Activated CD8-positive, alpha-beta memory T cell treated with anti-CD3 and anti-CD28 coated beads for 1 hour (primary cell): ENCODE data around the gene PLEKHO2.

ENCODE experiments used
- DNase-seq, 2 donors: peaks; one replicate each; pipeline ENCODE4 v3.0.0-alpha.2; 2020; ENCODE audit warnings: low read depth in 1 of 2; ENCODE audit errors: extremely low read depth in 1 of 2

Gene PLEKHO2

DNA sequence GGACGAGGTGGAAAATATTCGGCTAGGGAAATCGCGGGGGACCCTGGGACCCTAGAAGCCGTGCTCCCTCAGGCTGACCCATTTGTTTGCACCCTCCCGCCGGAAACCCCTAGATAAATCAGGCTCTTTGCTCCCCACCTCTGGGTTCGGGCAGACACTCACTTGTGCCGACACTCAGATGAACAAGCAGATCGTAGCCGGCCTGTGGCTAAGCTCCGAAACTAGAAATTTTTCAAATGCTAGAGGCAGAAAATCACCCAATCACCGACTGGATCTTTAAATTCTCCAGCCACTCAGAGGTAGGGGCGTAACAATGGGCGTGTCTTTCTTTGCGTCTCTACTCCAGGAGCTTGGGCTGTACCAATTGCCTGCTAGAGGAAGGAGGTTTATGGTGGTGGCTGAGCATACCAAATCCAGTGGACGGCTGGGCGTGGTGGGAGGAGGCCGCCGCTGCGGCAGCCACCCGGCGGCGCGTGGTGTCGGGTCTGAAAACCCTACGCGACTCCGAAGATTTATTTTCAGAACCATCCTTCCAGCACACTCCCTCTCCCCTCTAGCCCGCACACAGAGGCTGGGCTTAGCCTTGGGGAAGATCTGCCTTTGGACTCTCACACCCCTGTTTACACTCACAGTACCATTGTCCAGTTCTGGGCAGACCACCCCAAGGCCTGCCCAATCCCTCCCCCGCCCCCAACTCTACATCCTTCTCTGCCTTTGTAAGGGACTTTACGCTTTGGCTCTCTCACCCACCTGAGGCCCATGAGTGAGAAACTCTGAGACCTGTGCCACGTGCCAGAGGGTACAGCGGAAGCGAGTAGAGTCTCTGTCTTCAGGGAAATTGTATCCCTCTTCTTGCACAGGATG, 16.1 kb upstream of the PLEKHO2 start, which contains the start of gene PIF1:
Gene PIF1 (minus strand): TSS at position 217 of the 864 bp plus-strand sequence. CDS start 1,312 bp downstream, outside the sequence.
- peak; percentile 64 to 79 for DNase-seq

DNA sequence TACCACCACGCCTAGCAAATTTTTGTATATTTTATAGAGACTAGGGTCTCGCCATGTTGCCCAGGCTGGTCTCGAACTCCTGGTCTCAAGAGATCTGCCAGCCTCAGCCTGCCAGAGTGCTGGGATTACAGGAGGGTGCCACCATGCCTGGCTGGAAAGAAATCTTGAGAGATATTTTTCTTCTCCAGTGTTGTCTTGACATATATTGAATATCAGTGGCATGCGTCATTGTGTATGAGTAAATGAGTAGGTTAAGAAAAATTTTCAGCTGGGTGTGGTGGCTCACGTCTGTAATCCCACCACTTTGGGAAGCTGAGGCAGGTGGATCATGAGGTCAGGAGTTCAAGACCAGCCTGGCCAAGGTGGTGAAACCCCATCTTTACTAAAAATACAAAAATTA, 12.7 kb upstream of the PLEKHO2 start:
- DNase-seq, result no peak

DNA sequence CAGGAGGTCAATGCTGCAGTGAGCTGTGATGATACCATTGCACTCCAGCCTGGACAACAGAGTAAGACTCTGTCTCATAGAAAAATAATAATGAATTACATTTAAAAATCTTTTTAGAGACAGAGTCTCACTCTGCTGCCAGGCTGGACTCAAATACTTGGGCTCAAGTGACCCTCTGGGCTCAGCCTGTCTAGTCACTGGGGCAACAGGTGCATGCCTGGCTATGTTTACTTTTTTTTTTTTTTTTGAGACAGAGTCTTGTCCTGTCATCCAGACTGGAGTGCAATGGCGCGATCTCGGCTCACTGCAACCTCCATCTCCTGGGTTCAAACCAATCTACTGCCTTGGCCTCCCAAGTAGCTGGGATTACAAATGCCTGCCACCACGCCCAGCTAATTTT, 8.0 kb upstream of the PLEKHO2 start:
- DNase-seq, result no peak

- DNase-seq, result no peak
These were observed 5.6 kb upstream of the PLEKHO2 start for GRCh38 chr15:64836023-64836536.

DNA sequence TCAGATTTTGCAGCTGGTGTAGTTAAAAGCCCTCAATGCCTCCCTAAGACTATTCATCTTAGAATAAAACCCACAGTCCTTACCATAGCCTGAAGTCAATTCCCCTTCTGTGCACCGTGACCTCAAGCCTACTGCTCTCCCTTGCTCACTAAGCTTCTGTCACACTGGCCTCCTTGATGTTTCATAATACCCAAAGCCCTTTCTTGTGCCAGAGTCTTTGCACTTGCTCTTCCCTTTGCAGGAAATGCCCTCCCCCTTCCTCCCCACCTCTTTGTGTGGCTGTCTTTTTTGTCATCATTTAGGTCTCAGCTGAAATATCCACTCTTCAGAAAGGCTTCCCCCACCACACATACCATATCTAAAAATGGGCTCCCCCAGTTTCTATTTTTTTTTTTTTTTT, 4.2 kb upstream of the PLEKHO2 start:
- no peak for DNase-seq

- DNase-seq, result no peak
These were observed 713 bp upstream of the PLEKHO2 start for GRCh38 chr15:64841060-64841343.

DNA sequence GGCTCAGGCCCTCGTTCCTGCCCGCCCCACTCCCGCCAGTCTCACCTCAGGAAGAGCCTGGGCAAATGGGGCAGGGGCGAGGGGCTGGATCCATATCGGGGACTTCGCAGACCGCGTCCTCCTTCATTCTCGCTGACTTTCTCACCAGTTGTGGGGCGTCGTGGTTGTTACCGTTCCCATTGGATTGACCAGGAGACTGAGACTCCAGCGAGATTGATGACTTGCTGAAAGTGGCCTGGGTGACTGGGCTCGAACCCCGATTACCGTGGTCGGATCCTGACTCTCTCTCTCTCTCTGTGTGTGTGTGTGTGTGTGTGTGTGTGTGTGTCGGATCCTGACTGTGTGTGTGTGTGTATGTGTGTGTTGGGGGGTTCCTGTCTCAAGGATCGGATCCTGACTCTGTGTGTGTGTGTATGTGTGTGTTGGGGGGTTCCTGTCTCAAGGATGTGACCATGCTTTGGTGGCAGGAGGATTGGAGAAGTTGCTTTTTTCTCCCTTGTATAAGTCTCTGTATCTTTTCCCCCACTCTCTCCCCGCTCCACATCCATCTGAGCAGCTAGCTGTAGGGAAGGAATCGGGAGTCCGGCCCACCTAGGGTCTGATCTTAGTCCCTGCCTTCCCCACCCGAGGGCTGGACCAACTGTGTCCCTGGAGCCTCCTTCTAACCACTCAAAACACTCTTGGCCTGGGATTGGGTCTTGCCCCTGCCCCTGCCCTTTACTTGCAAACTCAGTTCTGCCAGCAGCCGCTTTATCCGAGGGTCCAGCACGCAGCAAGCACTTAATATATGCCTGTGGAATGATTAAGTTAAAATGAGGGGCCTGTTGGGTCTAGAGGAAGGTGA, 603 bp downstream of the PLEKHO2 start:
- DNase-seq, result no peak

DNA sequence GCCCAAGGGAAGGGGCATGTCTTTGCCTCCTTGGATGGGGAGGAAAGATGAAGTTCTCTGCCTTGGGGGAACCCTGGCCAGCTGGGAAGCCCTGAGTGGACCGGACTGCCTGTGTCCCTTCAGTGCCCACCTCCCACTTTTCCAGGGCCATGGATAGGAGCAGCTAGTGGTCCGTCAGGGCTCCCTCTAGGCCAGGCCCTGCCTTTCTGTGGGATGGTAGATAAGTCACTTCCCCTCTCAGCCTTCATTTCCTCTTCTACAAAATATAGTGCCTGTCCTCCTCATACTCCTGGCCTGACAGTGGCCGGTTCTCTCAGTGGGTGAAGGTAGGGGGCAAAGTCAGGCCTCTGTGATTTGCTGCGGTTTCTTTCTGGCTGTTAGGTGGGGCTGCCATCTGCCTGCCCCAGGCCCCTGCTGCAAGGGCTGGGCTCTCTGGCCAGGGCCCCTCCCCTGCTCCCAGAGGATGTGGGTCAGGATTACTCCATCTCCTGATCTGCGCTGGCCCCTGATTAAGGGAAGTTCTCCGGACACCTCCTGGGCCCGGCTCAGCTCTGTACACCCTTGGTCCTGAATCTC, 1.4 kb downstream of the PLEKHO2 start:
- DNase-seq, result no peak

DNA sequence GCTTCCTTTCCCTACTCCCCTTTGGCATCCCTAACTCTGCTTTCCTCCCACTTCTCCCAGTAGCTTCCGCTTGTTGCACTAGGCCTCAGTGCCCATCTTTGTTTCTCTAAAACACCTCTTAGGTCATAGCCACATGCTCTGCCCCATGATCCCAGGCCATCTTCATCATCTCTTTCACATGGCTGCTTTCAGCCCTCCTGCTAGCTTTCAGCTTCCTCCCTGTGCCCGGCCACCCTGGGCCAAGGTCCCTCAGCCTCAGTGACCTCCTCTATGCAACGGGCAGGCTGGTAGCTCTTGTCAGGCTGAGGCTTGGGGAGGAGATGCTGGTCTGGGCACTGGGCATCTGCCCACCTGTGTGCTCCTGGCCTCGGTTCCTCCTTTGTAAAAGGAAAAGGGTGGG, 2.3 kb downstream of the PLEKHO2 start:
- DNase-seq, result no peak

- DNase-seq, result no peak
These were observed 2.9 kb downstream of the PLEKHO2 start for GRCh38 chr15:64844576-64845145.

- DNase-seq, result no peak
These were observed 3.5 kb downstream of the PLEKHO2 start for GRCh38 chr15:64845183-64845611.

- no peak for DNase-seq
These were observed 4.3 kb downstream of the PLEKHO2 start for GRCh38 chr15:64845831-64846595.

DNA sequence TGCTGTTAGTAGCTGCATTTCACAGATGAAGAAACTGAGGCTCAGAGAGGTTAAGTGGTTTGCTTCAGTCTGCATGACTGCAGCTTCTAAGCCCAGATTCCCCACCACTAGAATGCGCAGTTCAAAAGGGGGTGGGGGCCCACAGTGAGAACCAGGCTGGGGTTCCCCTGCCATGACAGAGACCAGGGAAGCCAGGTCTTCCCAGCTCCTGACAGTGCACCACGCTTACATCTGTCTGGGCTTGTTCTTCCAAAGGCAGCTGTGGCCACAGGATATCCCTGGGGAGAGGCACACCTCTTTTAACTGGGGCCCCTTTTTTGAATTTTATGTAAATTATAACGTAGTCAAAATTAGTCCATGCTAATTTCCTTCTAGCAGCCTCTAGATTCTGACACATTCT, 5.3 kb downstream of the PLEKHO2 start:
- no peak for DNase-seq

- DNase-seq, result no peak
These were observed 5.7 kb downstream of the PLEKHO2 start for GRCh38 chr15:64847448-64847847.

GRCh38 chr15:64847876-64848716, 6.4 kb downstream of the PLEKHO2 start:
- no peak for DNase-seq

GRCh38 chr15:64850778-64851502, 9.2 kb downstream of the PLEKHO2 start:
- DNase-seq, result no peak

GRCh38 chr15:64851503-64851840, 9.8 kb downstream of the PLEKHO2 start:
- DNase-seq, result no peak

DNA sequence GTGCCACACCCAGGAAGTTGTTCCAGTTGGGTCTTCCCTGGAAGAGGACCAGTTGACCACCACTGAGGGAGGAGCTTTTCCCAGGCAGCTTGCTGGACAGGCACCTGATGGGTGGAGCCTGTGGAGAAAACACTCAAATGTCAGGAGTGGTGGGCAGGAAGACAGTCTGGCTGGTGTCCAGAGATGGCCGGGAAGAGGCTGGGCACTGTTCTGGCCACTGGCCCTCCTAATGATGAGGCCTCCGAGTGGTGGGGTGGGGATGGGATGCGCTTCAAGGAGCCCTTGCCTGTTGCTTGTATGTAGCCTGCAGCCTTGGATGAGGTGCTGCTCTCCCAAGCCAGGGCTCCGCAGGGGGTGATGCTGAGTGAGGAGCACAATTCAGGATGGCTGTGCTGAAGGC, 12.3 kb downstream of the PLEKHO2 start:
- DNase-seq, result no peak

- DNase-seq, result no peak
These were observed 12.8 kb downstream of the PLEKHO2 start for GRCh38 chr15:64854526-64854925.
